ENCODE data around the gene LYPD6B.

DNA sequence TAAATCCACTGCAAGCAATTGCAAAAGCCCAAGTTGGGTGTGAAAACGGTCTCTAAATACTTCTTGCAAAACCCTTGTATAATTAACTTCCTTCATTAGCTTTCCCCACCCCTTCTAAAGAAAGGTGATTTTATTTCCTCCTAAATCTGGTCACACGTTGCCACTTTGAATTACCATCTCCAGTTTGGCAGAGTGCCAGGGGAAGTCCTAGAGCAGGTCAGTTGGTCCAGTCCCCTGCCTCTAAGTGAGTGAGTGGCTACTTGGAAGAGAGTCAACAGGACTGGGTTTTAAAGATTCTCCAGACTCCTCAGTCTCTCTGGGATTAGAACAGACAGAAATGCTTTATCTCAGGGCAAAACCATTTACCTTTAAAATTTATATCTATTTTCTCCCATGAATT is 18.7 kb upstream of the LYPD6B start:
- TF ChIP-seq, protein P1, sequence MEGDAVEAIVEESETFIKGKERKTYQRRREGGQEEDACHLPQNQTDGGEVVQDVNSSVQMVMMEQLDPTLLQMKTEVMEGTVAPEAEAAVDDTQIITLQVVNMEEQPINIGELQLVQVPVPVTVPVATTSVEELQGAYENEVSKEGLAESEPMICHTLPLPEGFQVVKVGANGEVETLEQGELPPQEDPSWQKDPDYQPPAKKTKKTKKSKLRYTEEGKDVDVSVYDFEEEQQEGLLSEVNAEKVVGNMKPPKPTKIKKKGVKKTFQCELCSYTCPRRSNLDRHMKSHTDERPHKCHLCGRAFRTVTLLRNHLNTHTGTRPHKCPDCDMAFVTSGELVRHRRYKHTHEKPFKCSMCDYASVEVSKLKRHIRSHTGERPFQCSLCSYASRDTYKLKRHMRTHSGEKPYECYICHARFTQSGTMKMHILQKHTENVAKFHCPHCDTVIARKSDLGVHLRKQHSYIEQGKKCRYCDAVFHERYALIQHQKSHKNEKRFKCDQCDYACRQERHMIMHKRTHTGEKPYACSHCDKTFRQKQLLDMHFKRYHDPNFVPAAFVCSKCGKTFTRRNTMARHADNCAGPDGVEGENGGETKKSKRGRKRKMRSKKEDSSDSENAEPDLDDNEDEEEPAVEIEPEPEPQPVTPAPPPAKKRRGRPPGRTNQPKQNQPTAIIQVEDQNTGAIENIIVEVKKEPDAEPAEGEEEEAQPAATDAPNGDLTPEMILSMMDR (IDR thresholded peaks at IDR 0.05): no peak
- TF ChIP-seq EP300 (IDR thresholded peaks at IDR 0.05; ENCODE audit: borderline replicate concordance in 1 of 2, low read depth in 1 of 2, low read length in 1 of 2) (no peak), JUND (IDR thresholded peaks at IDR 0.05) (no peak), POLR2AphosphoS5 (IDR thresholded peaks at IDR 0.05; ENCODE audit: low read depth, low read length) (no peak), GABPA (IDR thresholded peaks at IDR 0.05; ENCODE audit: low read depth) (no peak), SIN3A (IDR thresholded peaks at IDR 0.05; ENCODE audit: borderline replicate concordance, low read depth, low read length) (no peak), RCOR1 (IDR thresholded peaks at IDR 0.05; ENCODE audit: low read length) (no peak), TAF1 (IDR thresholded peaks at IDR 0.05; ENCODE audit: borderline replicate concordance, low read depth, low read length) (no peak), FOXJ3 (CRISPR knock-in tag; IDR thresholded peaks at IDR 0.05) (no peak)
- TF ChIP-seq, protein P2, sequence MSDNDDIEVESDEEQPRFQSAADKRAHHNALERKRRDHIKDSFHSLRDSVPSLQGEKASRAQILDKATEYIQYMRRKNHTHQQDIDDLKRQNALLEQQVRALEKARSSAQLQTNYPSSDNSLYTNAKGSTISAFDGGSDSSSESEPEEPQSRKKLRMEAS (IDR thresholded peaks at IDR 0.05; ENCODE audit: low read depth): no peak
- TF ChIP-seq, protein P3, sequence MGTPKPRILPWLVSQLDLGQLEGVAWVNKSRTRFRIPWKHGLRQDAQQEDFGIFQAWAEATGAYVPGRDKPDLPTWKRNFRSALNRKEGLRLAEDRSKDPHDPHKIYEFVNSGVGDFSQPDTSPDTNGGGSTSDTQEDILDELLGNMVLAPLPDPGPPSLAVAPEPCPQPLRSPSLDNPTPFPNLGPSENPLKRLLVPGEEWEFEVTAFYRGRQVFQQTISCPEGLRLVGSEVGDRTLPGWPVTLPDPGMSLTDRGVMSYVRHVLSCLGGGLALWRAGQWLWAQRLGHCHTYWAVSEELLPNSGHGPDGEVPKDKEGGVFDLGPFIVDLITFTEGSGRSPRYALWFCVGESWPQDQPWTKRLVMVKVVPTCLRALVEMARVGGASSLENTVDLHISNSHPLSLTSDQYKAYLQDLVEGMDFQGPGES (IDR thresholded peaks at IDR 0.05; ENCODE audit: low read depth, low read length): no peak

Measured in SK-N-SH (cell line).